ENCODE measurements around the gene CXXC1.

CXXC1 gene

GRCh38 chr18:50313031-50313607 is 25.6 kb upstream of the CXXC1 start:
- H3K4me1 ChIP-seq (ENCODE audit: control insufficient read depth in 1 of 2, insufficient read depth in 2 of 2, low read length in 2 of 2) = peaks cover 0 to under 1% of the 10 kb centered on the region in 2 experiments
- H2BK5ac ChIP-seq (ENCODE audit: low read depth, low read length, poor library complexity) = no peak overlapping the region
- no peak overlapping the region for H4K8ac ChIP-seq (ENCODE audit: low read depth, low read length)
- H2AK5ac ChIP-seq (ENCODE audit: low read length) = no peak overlapping the region
- no peaks in the 10 kb centered on the region for H3K36me3 ChIP-seq (ENCODE audit: control insufficient read depth in 1 of 2, insufficient read depth in 2 of 2, low read length in 2 of 2)
- H4K12ac ChIP-seq (ENCODE audit: low read depth, low read length) = no peak overlapping the region
- peak in 1 of 2 donors; percentile 29 for DNase-seq
- H3K27me3 ChIP-seq (ENCODE audit: insufficient read depth, low read length) = no peaks in the 10 kb centered on the region
- H3K27ac ChIP-seq (ENCODE audit: low read depth, low read length) = no peak overlapping the region
- H3K79me1 ChIP-seq (ENCODE audit: low read length) = no peaks in the 10 kb centered on the region
- H3K18ac ChIP-seq (ENCODE audit: low read length) = no peak overlapping the region
- H2AFZ ChIP-seq (ENCODE audit: insufficient read depth, low read length, poor library complexity) = no peak overlapping the region
- H3K79me2 ChIP-seq (ENCODE audit: control insufficient read depth, insufficient read depth, low read length, poor library complexity) = no peaks in the 10 kb centered on the region
- H3K23ac ChIP-seq (ENCODE audit: low read length) = no peak overlapping the region
- no peak overlapping the region for H3K4ac ChIP-seq (ENCODE audit: low read depth, low read length)
- no peak overlapping the region for H4K91ac ChIP-seq (ENCODE audit: low read depth, low read length)
- H3K4me3 ChIP-seq (ENCODE audit: low read depth, low read length) = no peak overlapping the region
- H2BK120ac ChIP-seq (ENCODE audit: insufficient read depth, low read length, poor library complexity) = no peak overlapping the region
- H3K14ac ChIP-seq (ENCODE audit: low read length) = no peak overlapping the region
- peaks cover 1% of the 10 kb centered on the region for H3K9me3 ChIP-seq (ENCODE audit: insufficient read depth, low read depth, low read length)
- no peak overlapping the region for H3K4me2 ChIP-seq (ENCODE audit: low read length)
- WGBS (ENCODE audit: extremely low coverage, insufficient coverage, insufficient read length) = no CpG with 5 or more reads among the region's 2 CpGs
- H2BK12ac ChIP-seq (ENCODE audit: low read length) = no peak overlapping the region
- no peak overlapping the region for H3K9ac ChIP-seq (ENCODE audit: low read length)

- no peak overlapping the region for H3K18ac ChIP-seq (ENCODE audit: low read length)
- no peaks in the 10 kb centered on the region for H3K27me3 ChIP-seq (ENCODE audit: insufficient read depth, low read length)
- H4K12ac ChIP-seq (ENCODE audit: low read depth, low read length) = no peak overlapping the region
- H3K23ac ChIP-seq (ENCODE audit: low read length) = no peak overlapping the region
- H3K79me2 ChIP-seq (ENCODE audit: control insufficient read depth, insufficient read depth, low read length, poor library complexity) = no peaks in the 10 kb centered on the region
- H2BK120ac ChIP-seq (ENCODE audit: insufficient read depth, low read length, poor library complexity) = no peak overlapping the region
- no peak overlapping the region for H2BK12ac ChIP-seq (ENCODE audit: low read length)
- no peaks in the 10 kb centered on the region for H3K79me1 ChIP-seq (ENCODE audit: low read length)
- no peak overlapping the region for H2AFZ ChIP-seq (ENCODE audit: insufficient read depth, low read length, poor library complexity)
- no peak overlapping the region for H3K27ac ChIP-seq (ENCODE audit: low read depth, low read length)
- no peak overlapping the region for H3K14ac ChIP-seq (ENCODE audit: low read length)
- H2AK5ac ChIP-seq (ENCODE audit: low read length) = no peak overlapping the region
- no peak overlapping the region for H4K8ac ChIP-seq (ENCODE audit: low read depth, low read length)
- H3K4me3 ChIP-seq (ENCODE audit: low read depth, low read length) = no peak overlapping the region
- H3K4ac ChIP-seq (ENCODE audit: low read depth, low read length) = no peak overlapping the region
- no peak overlapping the region for H2BK5ac ChIP-seq (ENCODE audit: low read depth, low read length, poor library complexity)
- H3K4me1 ChIP-seq (ENCODE audit: control insufficient read depth in 1 of 2, insufficient read depth in 2 of 2, low read length in 2 of 2) = peaks cover 0 to 2% of the 10 kb centered on the region in 2 experiments
- DNase-seq = peak; percentile 16 to 60
- peaks cover 2% of the 10 kb centered on the region for H3K9me3 ChIP-seq (ENCODE audit: insufficient read depth, low read depth, low read length)
- H3K9ac ChIP-seq (ENCODE audit: low read length) = no peak overlapping the region
- no peaks in the 10 kb centered on the region for H3K36me3 ChIP-seq (ENCODE audit: control insufficient read depth in 1 of 2, insufficient read depth in 2 of 2, low read length in 2 of 2)
- H4K91ac ChIP-seq (ENCODE audit: low read depth, low read length) = no peak overlapping the region
- no peak overlapping the region for H3K4me2 ChIP-seq (ENCODE audit: low read length)
- WGBS (ENCODE audit: extremely low coverage, insufficient coverage, insufficient read length) = no CpG with 5 or more reads among the region's 7 CpGs
Observed at GRCh38 chr18:50312296-50313030, 25.0 kb upstream of the CXXC1 start.

- Histone ChIP-seq H3K4me2 (ENCODE audit: low read length) (no peak overlapping the region), H3K4me3 (ENCODE audit: low read depth, low read length) (no peak overlapping the region), H2AFZ (ENCODE audit: insufficient read depth, low read length, poor library complexity) (no peak overlapping the region), H4K8ac (ENCODE audit: low read depth, low read length) (no peak overlapping the region), H3K27ac (ENCODE audit: low read depth, low read length) (no peak overlapping the region), H3K4ac (ENCODE audit: low read depth, low read length) (no peak overlapping the region), H3K14ac (ENCODE audit: low read length) (no peak overlapping the region), H3K9ac (ENCODE audit: low read length) (no peak overlapping the region), H2BK5ac (ENCODE audit: low read depth, low read length, poor library complexity) (no peak overlapping the region), H3K79me1 (ENCODE audit: low read length) (no peaks in the 10 kb centered on the region), H3K9me3 (ENCODE audit: insufficient read depth, low read depth, low read length) (peaks cover 2% of the 10 kb centered on the region), H4K12ac (ENCODE audit: low read depth, low read length) (no peak overlapping the region), H2AK5ac (ENCODE audit: low read length) (no peak overlapping the region), H4K91ac (ENCODE audit: low read depth, low read length) (no peak overlapping the region), H3K79me2 (ENCODE audit: control insufficient read depth, insufficient read depth, low read length, poor library complexity) (no peaks in the 10 kb centered on the region), H3K23ac (ENCODE audit: low read length) (no peak overlapping the region), H3K18ac (ENCODE audit: low read length) (no peak overlapping the region), H3K27me3 (ENCODE audit: insufficient read depth, low read length) (no peaks in the 10 kb centered on the region), H3K4me1 (ENCODE audit: control insufficient read depth in 1 of 2, insufficient read depth in 2 of 2, low read length in 2 of 2) (peaks cover 0 to 5% of the 10 kb centered on the region in 2 experiments), H2BK12ac (ENCODE audit: low read length) (no peak overlapping the region), H2BK120ac (ENCODE audit: insufficient read depth, low read length, poor library complexity) (no peak overlapping the region), H3K36me3 (ENCODE audit: control insufficient read depth in 1 of 2, insufficient read depth in 2 of 2, low read length in 2 of 2) (no peaks in the 10 kb centered on the region)
- DNase-seq = no peak
- no CpG with 5 or more reads among the region's 3 CpGs for WGBS (ENCODE audit: extremely low coverage, insufficient coverage, insufficient read length)
Observed at GRCh38 chr18:50311650-50312049, 24.2 kb upstream of the CXXC1 start.

- Histone ChIP-seq H2AFZ (ENCODE audit: insufficient read depth, low read length, poor library complexity) (no peak overlapping the region), H3K18ac (ENCODE audit: low read length) (no peak overlapping the region), H2BK5ac (ENCODE audit: low read depth, low read length, poor library complexity) (no peak overlapping the region), H4K12ac (ENCODE audit: low read depth, low read length) (no peak overlapping the region), H3K9me3 (ENCODE audit: insufficient read depth, low read depth, low read length) (peaks cover 2% of the 10 kb centered on the region), H3K4me3 (ENCODE audit: low read depth, low read length) (no peak overlapping the region), H4K91ac (ENCODE audit: low read depth, low read length) (no peak overlapping the region), H3K23ac (ENCODE audit: low read length) (no peak overlapping the region), H2BK12ac (ENCODE audit: low read length) (no peak overlapping the region), H3K4ac (ENCODE audit: low read depth, low read length) (no peak overlapping the region), H3K79me1 (ENCODE audit: low read length) (no peaks in the 10 kb centered on the region), H3K79me2 (ENCODE audit: control insufficient read depth, insufficient read depth, low read length, poor library complexity) (no peaks in the 10 kb centered on the region), H4K8ac (ENCODE audit: low read depth, low read length) (no peak overlapping the region), H3K4me1 (ENCODE audit: control insufficient read depth in 1 of 2, insufficient read depth in 2 of 2, low read length in 2 of 2) (peaks cover 0 to 5% of the 10 kb centered on the region in 2 experiments), H2BK120ac (ENCODE audit: insufficient read depth, low read length, poor library complexity) (no peak overlapping the region), H3K27ac (ENCODE audit: low read depth, low read length) (no peak overlapping the region), H3K36me3 (ENCODE audit: control insufficient read depth in 1 of 2, insufficient read depth in 2 of 2, low read length in 2 of 2) (no peaks in the 10 kb centered on the region), H3K14ac (ENCODE audit: low read length) (no peak overlapping the region), H3K9ac (ENCODE audit: low read length) (no peak overlapping the region), H3K4me2 (ENCODE audit: low read length) (no peak overlapping the region), H2AK5ac (ENCODE audit: low read length) (no peak overlapping the region), H3K27me3 (ENCODE audit: insufficient read depth, low read length) (no peaks in the 10 kb centered on the region)
- WGBS (ENCODE audit: extremely low coverage, insufficient coverage, insufficient read length) = no CpG with 5 or more reads among the region's 10 CpGs
- DNase-seq = no peak
Observed at GRCh38 chr18:50310080-50310479, 22.6 kb upstream of the CXXC1 start.
